GM12878 (cell line): ENCODE data around the gene TRAF3IP3. TPM values are rescaled to one million over a fixed set of nuclear protein-coding genes. Genes with fewer than 3 reads are reported as not detected.

Source experiments
- BCL11A ChIP-seq: IDR thresholded peaks from 2 replicates; pipeline ENCODE4 v1.6.1; 2011; ENCODE audit warnings: low read depth, low read length
- BHLHE40 ChIP-seq, 2 experiments: fragments of 450-650 bp in 1 of 2; IDR thresholded peaks; 2 replicates each; pipeline ENCODE4 v1.6.1; 2011 to 2017; ENCODE audit warnings: low read depth in 2 of 2, borderline replicate concordance in 1 of 2, improper control_type of control experiment in 1 of 2, low read length in 1 of 2, mild to moderate bottlenecking in 1 of 2
- BMI1 ChIP-seq: fragments of 450-650 bp; IDR thresholded peaks from 2 replicates; pipeline ENCODE4 v1.6.1; 2016; ENCODE audit warnings: mild to moderate bottlenecking, moderate library complexity, borderline replicate concordance
- CBX5 ChIP-seq: sonication (generic); IDR thresholded peaks from 2 replicates; pipeline ENCODE4 v1.6.1; 2016; ENCODE audit warnings: low read depth, moderate library complexity, mild to moderate bottlenecking, inconsistent platforms
- CEBPB ChIP-seq, 2 experiments: fragments of 150-350 bp in 1 of 2; IDR thresholded peaks; 2 replicates each; pipeline ENCODE4 v1.6.1; 2012 to 2014; ENCODE audit warnings: low read depth in 2 of 2, low read length in 2 of 2, borderline replicate concordance in 1 of 2, inconsistent platforms in 1 of 2
- CHD2 ChIP-seq: IDR thresholded peaks from 2 replicates; pipeline ENCODE4 v1.6.1; 2011; ENCODE audit warnings: low read depth, low read length, improper control_type of control experiment, borderline replicate concordance
- CHD4 ChIP-seq: fragments of 200-600 bp; sonication (generic); IDR thresholded peaks from 2 replicates; pipeline ENCODE4 v1.6.1; 2016; ENCODE audit warnings: mild to moderate bottlenecking
- CREB1 ChIP-seq: IDR thresholded peaks from 2 replicates; pipeline ENCODE4 v1.6.1; 2012; ENCODE audit warnings: low read depth, mild to moderate bottlenecking, inconsistent platforms
- EED ChIP-seq: sonication (generic); IDR thresholded peaks from 2 replicates; pipeline ENCODE4 v1.6.1; 2016; ENCODE audit warnings: antibody characterized with exemption, low read depth
- FOXM1 ChIP-seq: IDR thresholded peaks from 2 replicates; pipeline ENCODE4 v1.6.1; 2012; ENCODE audit warnings: low read depth, mild to moderate bottlenecking, inconsistent platforms, low read length, moderate library complexity
- GABPA ChIP-seq: IDR thresholded peaks from 2 replicates; pipeline ENCODE4 v1.6.1; 2014; ENCODE audit warnings: antibody characterized with exemption, low read depth, mild to moderate bottlenecking, inconsistent platforms
- GATAD2B ChIP-seq: fragments of 450-650 bp; conservative IDR thresholded peaks from 2 replicates; pipeline ENCODE4 v1.6.1; 2017; ENCODE audit warnings: low read depth, mild to moderate bottlenecking, moderate library complexity
- HDAC2 ChIP-seq: fragments of 200-600 bp; sonication (generic); IDR thresholded peaks from 2 replicates; pipeline ENCODE4 v1.6.1; 2017
- IKZF2 ChIP-seq, 2 experiments: fragments of 450-650 bp; IDR thresholded peaks; 2 replicates each; pipeline ENCODE4 v1.6.1; 2017; ENCODE audit warnings: mild to moderate bottlenecking in 2 of 2, moderate library complexity in 2 of 2
- IRF4 ChIP-seq: IDR thresholded peaks from 2 replicates; pipeline ENCODE4 v1.6.1; 2011; ENCODE audit warnings: low read depth, low read length
- JUNB ChIP-seq: IDR thresholded peaks from 2 replicates; pipeline ENCODE4 v1.6.1; 2016; ENCODE audit warnings: antibody characterized with exemption, mild to moderate bottlenecking
- MXI1 ChIP-seq: fragments of 150-350 bp; IDR thresholded peaks from 2 replicates; pipeline ENCODE4 v1.6.1; 2011; ENCODE audit warnings: low read depth, mild to moderate bottlenecking, inconsistent platforms, low read length, improper control_type of control experiment
- NR2F1 ChIP-seq: fragments of 450-650 bp; conservative IDR thresholded peaks from 2 replicates; pipeline ENCODE4 v1.6.1; 2017; ENCODE audit warnings: mild to moderate bottlenecking
- NRF1 ChIP-seq: conservative IDR thresholded peaks from 2 replicates; pipeline ENCODE4 v1.6.1; 2011; ENCODE audit warnings: mild to moderate bottlenecking, low read depth, low read length, improper control_type of control experiment
- RAD51 ChIP-seq: fragments of 450-650 bp; IDR thresholded peaks from 2 replicates; pipeline ENCODE4 v1.6.1; 2016; ENCODE audit warnings: moderate library complexity, mild to moderate bottlenecking, inconsistent platforms
- RUNX3 ChIP-seq: IDR thresholded peaks from 2 replicates; pipeline ENCODE4 v1.6.1; 2012; ENCODE audit warnings: low read length, inconsistent platforms
- SPI1 ChIP-seq: IDR thresholded peaks from 2 replicates; pipeline ENCODE4 v1.6.1; 2011; ENCODE audit warnings: low read depth, mild to moderate bottlenecking, low read length, moderate library complexity, borderline replicate concordance; ENCODE audit not compliant: insufficient read depth
- TBL1XR1 ChIP-seq: IDR thresholded peaks from 2 replicates; pipeline ENCODE4 v1.6.1; 2012; ENCODE audit warnings: low read depth, low read length, improper control_type of control experiment
- TCF3 ChIP-seq: IDR thresholded peaks from 2 replicates; pipeline ENCODE4 v1.6.1; 2012; ENCODE audit warnings: low read depth, mild to moderate bottlenecking, low read length, borderline replicate concordance; ENCODE audit not compliant: insufficient read depth
- ZNF217 ChIP-seq: fragments of 450-650 bp; IDR thresholded peaks from 2 replicates; pipeline ENCODE4 v1.6.1; 2017; ENCODE audit warnings: antibody characterized with exemption, mild to moderate bottlenecking
- polyA plus RNA-seq, 11 experiments: library from polyadenylated mRNA; depleted of rRNA in 4 of 11; unstranded in 6 of 11; stranded (reverse) in 5 of 11; fragments of >200 nt; fragmentation: Nextera tagmentation in 4 of 11; fragmentation: Illumina TruSeq in 1 of 11; extraction: Ambion mirVana in 4 of 11; extraction: Trizol in 1 of 11; gene quantifications; 1 replicate in 1 of 11; 2 replicates in 10 of 11; pipeline versions ENCODE4 v1.2.1 to v1.2.3, GENCODE V29; 2011 to 2016; ENCODE audit warnings: inconsistent platforms in 2 of 11, missing spikeins in 2 of 11, low read depth in 1 of 11
- total RNA-seq, 4 experiments: library from RNA; depleted of rRNA in 3 of 4; stranded (reverse); fragments of >200 nt in 3 of 4; fragmentation: Illumina TruSeq in 1 of 4; extraction: Trizol in 1 of 4; gene quantifications; 2 replicates each; pipeline versions ENCODE4 v1.2.1 to v1.2.3, GENCODE V29; 2013 to 2021
- TF ChIP-seq, protein P1 (sequence below): fragments of 450-650 bp; IDR thresholded peaks from 2 replicates; pipeline ENCODE4 v1.6.1; 2016; ENCODE audit warnings: mild to moderate bottlenecking
- TF ChIP-seq, protein P2 (sequence below): fragments of 450-650 bp; IDR thresholded peaks from 2 replicates; pipeline ENCODE4 v1.6.1; 2017; ENCODE audit warnings: low read depth, mild to moderate bottlenecking, moderate library complexity

The TRAF3IP3 gene
- total and polyA plus RNA-seq, 10 of the 15 experiments (the other 5 are each of a cell fraction or from before 2014, with no cell fraction given) = 61.6 to 121 (median 96.5) TPM

DNA sequence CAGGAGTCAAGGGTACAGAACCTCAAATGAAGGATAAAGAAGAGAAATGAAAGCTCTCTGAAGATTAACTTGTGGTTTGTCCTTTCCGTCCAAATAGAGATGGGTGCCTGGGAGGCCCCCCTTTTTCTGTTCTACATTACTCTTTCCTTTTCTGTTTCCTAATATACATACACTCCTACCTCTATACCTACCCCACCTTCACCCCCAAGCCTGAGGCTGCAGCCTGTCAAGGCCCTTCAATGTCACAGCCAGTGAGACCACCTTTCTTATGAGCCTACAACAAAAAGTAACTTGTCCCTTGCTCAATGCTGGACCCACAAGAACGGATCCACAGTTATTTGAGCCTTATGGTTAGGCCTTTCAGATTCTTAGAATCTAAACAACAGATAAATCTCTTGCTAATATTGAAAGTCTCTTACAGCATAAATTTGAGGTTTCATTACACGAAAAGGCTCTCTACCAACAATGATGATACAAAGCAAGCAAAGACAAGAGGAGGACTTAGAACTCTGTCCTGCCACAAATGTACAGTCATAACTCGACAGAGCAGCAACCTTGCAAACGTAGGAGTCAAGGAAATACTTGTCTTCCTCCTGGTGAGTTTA, 4.1 kb upstream of the TRAF3IP3 start (continued):
- TF ChIP-seq GATAD2B (no peak; the same call in 1 of the 2 replicates), IRF4 (peak; percentile 99), GABPA (peak; percentile 58), TCF3 (0 out of 2 replicates have a peak, but pooled peaks have one; percentile 16), FOXM1 (peak; percentile 91), IKZF2 (IDR thresholded peaks at IDR 0.05) (peak; percentile 91 to 93), CREB1 (peak; percentile 77), CHD2 (0 out of 2 replicates have a peak, but pooled peaks have one; percentile 15), CHD4 (no peak), RUNX3 (peak; percentile 90), HDAC2 (peak; percentile 42; the same call in 1 of the 2 replicates), NR2F1 (peak; percentile 62; the same call in 1 of the 2 replicates), MXI1 (0 out of 2 replicates have a peak, but pooled peaks have one; percentile 59), TBL1XR1 (peak; percentile 27; the same call in 1 of the 2 replicates), EED (peak; percentile 87), CEBPB (IDR thresholded peaks at IDR 0.05; ENCODE audit: borderline replicate concordance in 1 of 2, low read depth in 2 of 2, low read length in 2 of 2) (peak in 1 of 2 experiments; percentile 82; a peak in 1 of 4 replicates), SPI1 (peak; percentile 49; the same call in 1 of the 2 replicates), JUNB (peak; percentile 98), BCL11A (peak; percentile 81), ZNF217 (peak; percentile 87), CBX5 (peak; percentile 37; the same call in 1 of the 2 replicates), BHLHE40 (IDR thresholded peaks at IDR 0.05; ENCODE audit: borderline replicate concordance in 1 of 2, low read depth in 2 of 2, low read length in 1 of 2) (peak in 1 of 2 experiments; percentile 40; a peak in 2 of 4 replicates), NRF1 (no peak), RAD51 (no peak), BMI1 (peak; percentile 50)
- TF ChIP-seq, protein P1, sequence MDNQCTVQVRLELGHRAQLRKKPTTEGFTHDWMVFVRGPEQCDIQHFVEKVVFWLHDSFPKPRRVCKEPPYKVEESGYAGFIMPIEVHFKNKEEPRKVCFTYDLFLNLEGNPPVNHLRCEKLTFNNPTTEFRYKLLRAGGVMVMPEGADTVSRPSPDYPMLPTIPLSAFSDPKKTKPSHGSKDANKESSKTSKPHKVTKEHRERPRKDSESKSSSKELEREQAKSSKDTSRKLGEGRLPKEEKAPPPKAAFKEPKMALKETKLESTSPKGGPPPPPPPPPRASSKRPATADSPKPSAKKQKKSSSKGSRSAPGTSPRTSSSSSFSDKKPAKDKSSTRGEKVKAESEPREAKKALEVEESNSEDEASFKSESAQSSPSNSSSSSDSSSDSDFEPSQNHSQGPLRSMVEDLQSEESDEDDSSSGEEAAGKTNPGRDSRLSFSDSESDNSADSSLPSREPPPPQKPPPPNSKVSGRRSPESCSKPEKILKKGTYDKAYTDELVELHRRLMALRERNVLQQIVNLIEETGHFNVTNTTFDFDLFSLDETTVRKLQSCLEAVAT = no peak
- TF ChIP-seq, protein P2, sequence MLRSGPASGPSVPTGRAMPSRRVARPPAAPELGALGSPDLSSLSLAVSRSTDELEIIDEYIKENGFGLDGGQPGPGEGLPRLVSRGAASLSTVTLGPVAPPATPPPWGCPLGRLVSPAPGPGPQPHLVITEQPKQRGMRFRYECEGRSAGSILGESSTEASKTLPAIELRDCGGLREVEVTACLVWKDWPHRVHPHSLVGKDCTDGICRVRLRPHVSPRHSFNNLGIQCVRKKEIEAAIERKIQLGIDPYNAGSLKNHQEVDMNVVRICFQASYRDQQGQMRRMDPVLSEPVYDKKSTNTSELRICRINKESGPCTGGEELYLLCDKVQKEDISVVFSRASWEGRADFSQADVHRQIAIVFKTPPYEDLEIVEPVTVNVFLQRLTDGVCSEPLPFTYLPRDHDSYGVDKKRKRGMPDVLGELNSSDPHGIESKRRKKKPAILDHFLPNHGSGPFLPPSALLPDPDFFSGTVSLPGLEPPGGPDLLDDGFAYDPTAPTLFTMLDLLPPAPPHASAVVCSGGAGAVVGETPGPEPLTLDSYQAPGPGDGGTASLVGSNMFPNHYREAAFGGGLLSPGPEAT = peak; percentile 75
